Esophagus squamous epithelium (tissue), 4 donors: Measurements from ENCODE around the gene ANKRD13D.

Experiments used
- CTCF ChIP-seq, 6 experiments: fragments of 450-650 bp in 4 of 6; fragments of 200-600 bp in 2 of 6; sonication (generic) in 2 of 6; IDR thresholded peaks; one replicate each; pipeline ENCODE4 v1.5.1; 2016 to 2019; ENCODE audit warnings: antibody characterized with exemption in 6 of 6, mild to moderate bottlenecking in 4 of 6, moderate library complexity in 4 of 6
- POLR2A ChIP-seq, 4 donors: fragments of 450-650 bp; IDR thresholded peaks; one replicate each; pipeline ENCODE4 v1.6.1; 2017; ENCODE audit warnings: antibody characterized with exemption in 4 of 4, mild to moderate bottlenecking in 4 of 4, moderate library complexity in 3 of 4

- TF ChIP-seq CTCF (IDR thresholded peaks at IDR 0.05) (no peak), POLR2A (IDR thresholded peaks at IDR 0.05) (no peak)
Observed at GRCh38 chr11:67285541-67286498, 3.3 kb upstream of the ANKRD13D start.
